ENCODE data around the gene MYH15. TPM values are rescaled to one million over a fixed set of nuclear protein-coding genes. Genes with fewer than 3 reads are reported as not detected.

Gene MYH15
- total RNA-seq, 6 experiments from 2014 or later: 0.19 to 0.59 (median 0.31) TPM

DNA sequence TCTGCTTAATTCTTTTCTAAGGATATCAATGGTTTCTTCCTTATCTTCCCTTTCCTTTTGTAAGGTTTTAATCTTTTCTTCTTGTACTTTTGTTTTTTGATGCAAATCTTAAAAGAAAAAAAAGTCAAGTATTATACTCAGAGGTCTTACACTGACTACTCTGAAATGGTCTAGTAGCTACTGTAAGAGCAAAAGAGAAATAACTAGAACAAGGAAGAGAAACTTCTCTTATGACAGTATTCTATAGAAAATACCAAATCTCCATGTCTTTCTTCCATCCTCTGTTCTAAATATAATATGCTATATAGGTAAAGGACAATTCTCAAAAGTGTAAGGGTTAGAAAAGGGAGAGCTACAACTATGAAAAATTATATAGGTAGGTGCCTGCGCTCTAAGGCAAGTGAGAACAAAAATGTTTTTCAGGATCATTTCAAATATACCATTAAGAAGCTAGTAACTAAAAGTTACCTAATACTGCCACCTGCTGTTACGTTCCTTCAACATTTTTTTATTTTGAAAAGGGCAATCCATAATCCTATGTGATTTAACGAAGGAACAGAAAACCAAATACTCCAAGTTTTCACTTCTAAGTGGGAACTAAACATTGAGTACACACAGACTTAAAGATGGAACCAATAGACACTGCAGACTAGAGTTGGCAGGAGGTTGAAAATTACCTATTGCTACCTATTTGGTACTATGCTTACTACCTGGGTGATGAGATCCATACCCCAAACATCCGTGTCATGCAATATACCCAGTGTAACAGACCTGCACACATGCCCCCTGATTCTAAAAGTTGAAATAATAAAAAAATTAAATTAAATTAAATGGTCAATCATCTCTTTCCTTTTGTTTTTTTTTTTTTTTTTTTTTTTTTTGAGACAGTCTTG is 42.1 kb upstream of the MYH15 start:
- H3K4me3 Mint-ChIP-seq: no peak overlapping the region; the same call in 1 of the 2 replicates
- H3K27me3 Mint-ChIP-seq (ENCODE audit: insufficient read depth): no peaks in the 10 kb centered on the region
- no peak overlapping the region for H3K27ac Mint-ChIP-seq
- DNase-seq: peak; percentile 52
- TF ChIP-seq, protein P1, sequence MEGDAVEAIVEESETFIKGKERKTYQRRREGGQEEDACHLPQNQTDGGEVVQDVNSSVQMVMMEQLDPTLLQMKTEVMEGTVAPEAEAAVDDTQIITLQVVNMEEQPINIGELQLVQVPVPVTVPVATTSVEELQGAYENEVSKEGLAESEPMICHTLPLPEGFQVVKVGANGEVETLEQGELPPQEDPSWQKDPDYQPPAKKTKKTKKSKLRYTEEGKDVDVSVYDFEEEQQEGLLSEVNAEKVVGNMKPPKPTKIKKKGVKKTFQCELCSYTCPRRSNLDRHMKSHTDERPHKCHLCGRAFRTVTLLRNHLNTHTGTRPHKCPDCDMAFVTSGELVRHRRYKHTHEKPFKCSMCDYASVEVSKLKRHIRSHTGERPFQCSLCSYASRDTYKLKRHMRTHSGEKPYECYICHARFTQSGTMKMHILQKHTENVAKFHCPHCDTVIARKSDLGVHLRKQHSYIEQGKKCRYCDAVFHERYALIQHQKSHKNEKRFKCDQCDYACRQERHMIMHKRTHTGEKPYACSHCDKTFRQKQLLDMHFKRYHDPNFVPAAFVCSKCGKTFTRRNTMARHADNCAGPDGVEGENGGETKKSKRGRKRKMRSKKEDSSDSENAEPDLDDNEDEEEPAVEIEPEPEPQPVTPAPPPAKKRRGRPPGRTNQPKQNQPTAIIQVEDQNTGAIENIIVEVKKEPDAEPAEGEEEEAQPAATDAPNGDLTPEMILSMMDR (IDR thresholded peaks at IDR 0.05): peak; percentile 82
- H3K36me3 Mint-ChIP-seq (ENCODE audit: low read depth): peaks cover 5% of the 10 kb centered on the region; the same call in 1 of the 2 replicates
- peaks cover 40% of the 10 kb centered on the region for H3K4me1 Mint-ChIP-seq (ENCODE audit: low read depth)
- H3K9me3 Mint-ChIP-seq: no peaks in the 10 kb centered on the region

DNA sequence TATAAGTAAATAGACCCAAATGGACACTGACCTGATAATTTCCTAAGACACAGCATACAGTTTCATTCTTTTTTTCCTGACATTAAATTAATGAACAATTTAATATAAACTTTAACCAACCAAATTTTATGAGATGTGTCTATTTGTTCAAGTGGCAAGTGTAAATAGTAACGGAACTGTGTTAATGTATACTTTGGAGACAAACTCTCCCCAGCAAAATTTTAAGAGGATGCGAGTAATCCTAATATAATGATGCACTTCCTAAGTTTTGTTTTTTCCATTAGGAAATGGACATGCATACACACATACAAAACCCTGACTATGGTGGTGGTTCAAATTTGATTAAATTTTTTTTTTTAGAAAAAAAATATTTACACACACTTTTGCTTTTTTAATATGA is 38.5 kb upstream of the MYH15 start:
- no peak overlapping the region for H3K27ac Mint-ChIP-seq

DNA sequence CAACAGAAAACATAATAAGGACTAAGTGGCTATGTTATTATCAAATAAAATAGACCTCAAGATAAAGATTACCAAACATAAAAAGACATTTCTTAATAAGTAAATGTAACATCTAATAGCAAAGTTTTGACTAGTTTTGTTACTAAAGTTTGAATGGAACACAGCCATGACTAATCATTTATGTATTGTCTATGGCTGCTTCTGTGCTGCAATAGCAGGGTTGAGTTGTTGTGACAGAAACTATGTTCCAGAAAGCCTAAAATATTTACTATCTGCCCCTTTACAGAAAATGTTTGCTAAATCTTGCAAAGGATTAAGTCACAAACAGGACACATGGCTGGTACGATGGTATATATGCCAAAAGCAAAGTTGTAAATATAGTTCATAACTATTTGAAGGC is 37.9 kb upstream of the MYH15 start:
- H3K36me3 Mint-ChIP-seq (ENCODE audit: low read depth): peaks cover 16% of the 10 kb centered on the region
- no peaks in the 10 kb centered on the region for H3K9me3 Mint-ChIP-seq
- peaks cover 28% of the 10 kb centered on the region for H3K4me1 Mint-ChIP-seq (ENCODE audit: low read depth)
- no peak overlapping the region for H3K4me3 Mint-ChIP-seq
- no peaks in the 10 kb centered on the region for H3K27me3 Mint-ChIP-seq (ENCODE audit: insufficient read depth)
- peak; percentile 4 for DNase-seq
- H3K27ac Mint-ChIP-seq: 0 out of 2 replicates have a peak overlapping the region, but pooled peaks have one; percentile 30
- TF ChIP-seq, protein P1 (IDR thresholded peaks at IDR 0.05): no peak

More for the DNA sequence above, 38.5 kb upstream of the MYH15 start:
- Mint-ChIP-seq H3K4me3 (no peak overlapping the region), H3K9me3 (no peaks in the 10 kb centered on the region), H3K27me3 (ENCODE audit: insufficient read depth) (no peaks in the 10 kb centered on the region), H3K36me3 (ENCODE audit: low read depth) (peaks cover 11% of the 10 kb centered on the region), H3K4me1 (ENCODE audit: low read depth) (peaks cover 28% of the 10 kb centered on the region)
- TF ChIP-seq, protein P1 (IDR thresholded peaks at IDR 0.05): no peak
- DNase-seq: no peak

DNA sequence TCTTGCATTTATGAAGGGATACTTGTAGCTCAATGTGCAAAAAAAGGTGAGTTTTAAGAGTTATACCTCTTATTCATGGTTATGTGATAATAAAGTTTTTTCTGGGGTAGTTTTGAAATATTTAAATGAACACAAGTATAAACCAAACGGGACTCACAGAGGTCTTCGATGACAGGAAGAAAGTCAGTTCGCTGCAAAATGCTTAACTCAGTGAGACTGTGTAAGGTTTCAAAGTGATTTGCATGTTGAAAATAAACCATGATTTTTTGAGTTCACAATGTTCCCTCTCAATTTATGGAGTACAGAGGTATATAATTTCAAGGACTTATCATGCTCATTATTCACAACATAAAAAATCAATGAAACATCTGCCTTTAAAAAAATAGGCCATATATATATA is 36.3 kb upstream of the MYH15 start:
- TF ChIP-seq, protein P1 (IDR thresholded peaks at IDR 0.05): no peak
- Mint-ChIP-seq H3K36me3 (ENCODE audit: low read depth) (peaks cover 23% of the 10 kb centered on the region), H3K4me1 (ENCODE audit: low read depth) (peaks cover 16% of the 10 kb centered on the region), H3K4me3 (no peak overlapping the region), H3K27me3 (ENCODE audit: insufficient read depth) (no peaks in the 10 kb centered on the region), H3K9me3 (no peaks in the 10 kb centered on the region), H3K27ac (no peak overlapping the region)
- no peak for DNase-seq

DNA sequence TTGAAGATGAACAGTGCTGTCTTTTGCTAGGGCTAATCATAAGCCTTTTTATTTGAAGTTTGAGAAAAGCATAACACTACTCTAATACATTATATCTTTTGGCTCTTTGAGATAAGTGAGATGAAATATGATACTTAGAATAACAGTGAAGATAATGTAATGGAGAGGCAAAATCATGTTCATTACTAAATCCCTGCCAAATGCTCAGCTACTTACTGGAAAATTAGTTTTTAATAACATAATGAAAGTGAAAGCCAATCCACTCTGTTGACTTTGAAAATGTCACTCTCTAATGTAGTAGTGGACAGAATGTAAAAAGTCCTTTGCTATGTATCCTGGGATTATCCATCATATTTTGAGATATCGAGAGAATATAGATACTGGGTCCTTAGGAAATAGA is 35.9 kb upstream of the MYH15 start:
- H3K36me3 Mint-ChIP-seq (ENCODE audit: low read depth): peaks cover 23% of the 10 kb centered on the region
- peaks cover 14% of the 10 kb centered on the region for H3K4me1 Mint-ChIP-seq (ENCODE audit: low read depth)
- TF ChIP-seq, protein P1 (IDR thresholded peaks at IDR 0.05): no peak
- no peaks in the 10 kb centered on the region for H3K9me3 Mint-ChIP-seq
- DNase-seq: no peak
- no peaks in the 10 kb centered on the region for H3K27me3 Mint-ChIP-seq (ENCODE audit: insufficient read depth)
- 0 out of 2 replicates have a peak overlapping the region, but pooled peaks have one; percentile 20 for H3K4me3 Mint-ChIP-seq
- H3K27ac Mint-ChIP-seq: peak overlapping the region; percentile 21

All from HFFc6 (cell line).